ENCODE data around the gene DIPK1B. TPM values are rescaled to one million over a fixed set of nuclear protein-coding genes. Genes with fewer than 3 reads are reported as not detected.

The DIPK1B gene
- total RNA-seq, 1 experiment from 2014 or later = 45.4 TPM

- no peak for TF ChIP-seq USF2 (CRISPR knock-in tag; IDR thresholded peaks at IDR 0.05)
- TF ChIP-seq, protein P1, sequence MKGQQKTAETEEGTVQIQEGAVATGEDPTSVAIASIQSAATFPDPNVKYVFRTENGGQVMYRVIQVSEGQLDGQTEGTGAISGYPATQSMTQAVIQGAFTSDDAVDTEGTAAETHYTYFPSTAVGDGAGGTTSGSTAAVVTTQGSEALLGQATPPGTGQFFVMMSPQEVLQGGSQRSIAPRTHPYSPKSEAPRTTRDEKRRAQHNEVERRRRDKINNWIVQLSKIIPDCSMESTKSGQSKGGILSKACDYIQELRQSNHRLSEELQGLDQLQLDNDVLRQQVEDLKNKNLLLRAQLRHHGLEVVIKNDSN (CRISPR knock-in tag; IDR thresholded peaks at IDR 0.05) = no peak
Observed at GRCh38 chr9:136684339-136684738, 28.0 kb upstream of the DIPK1B start (continued).

- H3K36me3 Mint-ChIP-seq = no peaks in the 10 kb centered on the region
- POLR2A ChIA-PET = no interaction called here
- H3K4me3 Mint-ChIP-seq = no peak overlapping the region
Observed at GRCh38 chr9:136684799-136685198, 27.6 kb upstream of the DIPK1B start.

More at GRCh38 chr9:136684799-136685198, 27.6 kb upstream of the DIPK1B start:
- CTCF ChIA-PET = interaction anchor here (9.6 kb wide), 1 partner anchor 13 kb away, joined by 103 read pairs; no protein-coding TSS in a partner anchor
- ATAC-seq = no peak
- TF ChIP-seq NR2C2 (CRISPR knock-in tag; IDR thresholded peaks at IDR 0.05) (no peak), USF2 (CRISPR knock-in tag; IDR thresholded peaks at IDR 0.05) (no peak), ZMAT4 (CRISPR knock-in tag; IDR thresholded peaks at IDR 0.05) (no peak), ZSCAN18 (CRISPR knock-in tag; IDR thresholded peaks at IDR 0.05) (no peak), ZNF532 (CRISPR knock-in tag; IDR thresholded peaks at IDR 0.05; ENCODE audit: borderline replicate concordance) (no peak), RELA (CRISPR knock-in tag; IDR thresholded peaks at IDR 0.05; ENCODE audit: borderline replicate concordance) (no peak)
- TF ChIP-seq, protein P2, sequence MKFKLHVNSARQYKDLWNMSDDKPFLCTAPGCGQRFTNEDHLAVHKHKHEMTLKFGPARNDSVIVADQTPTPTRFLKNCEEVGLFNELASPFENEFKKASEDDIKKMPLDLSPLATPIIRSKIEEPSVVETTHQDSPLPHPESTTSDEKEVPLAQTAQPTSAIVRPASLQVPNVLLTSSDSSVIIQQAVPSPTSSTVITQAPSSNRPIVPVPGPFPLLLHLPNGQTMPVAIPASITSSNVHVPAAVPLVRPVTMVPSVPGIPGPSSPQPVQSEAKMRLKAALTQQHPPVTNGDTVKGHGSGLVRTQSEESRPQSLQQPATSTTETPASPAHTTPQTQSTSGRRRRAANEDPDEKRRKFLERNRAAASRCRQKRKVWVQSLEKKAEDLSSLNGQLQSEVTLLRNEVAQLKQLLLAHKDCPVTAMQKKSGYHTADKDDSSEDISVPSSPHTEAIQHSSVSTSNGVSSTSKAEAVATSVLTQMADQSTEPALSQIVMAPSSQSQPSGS (CRISPR knock-in tag; IDR thresholded peaks at IDR 0.05; ENCODE audit: borderline replicate concordance, low read depth) = no peak
- TF ChIP-seq, protein P3, sequence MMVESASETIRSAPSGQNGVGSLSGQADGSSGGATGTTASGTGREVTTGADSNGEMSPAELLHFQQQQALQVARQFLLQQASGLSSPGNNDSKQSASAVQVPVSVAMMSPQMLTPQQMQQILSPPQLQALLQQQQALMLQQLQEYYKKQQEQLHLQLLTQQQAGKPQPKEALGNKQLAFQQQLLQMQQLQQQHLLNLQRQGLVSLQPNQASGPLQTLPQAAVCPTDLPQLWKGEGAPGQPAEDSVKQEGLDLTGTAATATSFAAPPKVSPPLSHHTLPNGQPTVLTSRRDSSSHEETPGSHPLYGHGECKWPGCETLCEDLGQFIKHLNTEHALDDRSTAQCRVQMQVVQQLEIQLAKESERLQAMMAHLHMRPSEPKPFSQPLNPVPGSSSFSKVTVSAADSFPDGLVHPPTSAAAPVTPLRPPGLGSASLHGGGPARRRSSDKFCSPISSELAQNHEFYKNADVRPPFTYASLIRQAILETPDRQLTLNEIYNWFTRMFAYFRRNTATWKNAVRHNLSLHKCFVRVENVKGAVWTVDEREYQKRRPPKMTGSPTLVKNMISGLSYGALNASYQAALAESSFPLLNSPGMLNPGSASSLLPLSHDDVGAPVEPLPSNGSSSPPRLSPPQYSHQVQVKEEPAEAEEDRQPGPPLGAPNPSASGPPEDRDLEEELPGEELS (CRISPR knock-in tag; IDR thresholded peaks at IDR 0.05) = no peak
- TF ChIP-seq, protein P4, sequence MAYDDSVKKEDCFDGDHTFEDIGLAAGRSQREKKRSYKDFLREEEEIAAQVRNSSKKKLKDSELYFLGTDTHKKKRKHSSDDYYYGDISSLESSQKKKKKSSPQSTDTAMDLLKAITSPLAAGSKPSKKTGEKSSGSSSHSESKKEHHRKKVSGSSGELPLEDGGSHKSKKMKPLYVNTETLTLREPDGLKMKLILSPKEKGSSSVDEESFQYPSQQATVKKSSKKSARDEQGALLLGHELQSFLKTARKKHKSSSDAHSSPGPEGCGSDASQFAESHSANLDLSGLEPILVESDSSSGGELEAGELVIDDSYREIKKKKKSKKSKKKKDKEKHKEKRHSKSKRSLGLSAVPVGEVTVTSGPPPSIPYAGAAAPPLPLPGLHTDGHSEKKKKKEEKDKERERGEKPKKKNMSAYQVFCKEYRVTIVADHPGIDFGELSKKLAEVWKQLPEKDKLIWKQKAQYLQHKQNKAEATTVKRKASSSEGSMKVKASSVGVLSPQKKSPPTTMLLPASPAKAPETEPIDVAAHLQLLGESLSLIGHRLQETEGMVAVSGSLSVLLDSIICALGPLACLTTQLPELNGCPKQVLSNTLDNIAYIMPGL (CRISPR knock-in tag; IDR thresholded peaks at IDR 0.05) = no peak
- TF ChIP-seq, protein P1 (CRISPR knock-in tag; IDR thresholded peaks at IDR 0.05) = no peak
- TF ChIP-seq, protein P5, sequence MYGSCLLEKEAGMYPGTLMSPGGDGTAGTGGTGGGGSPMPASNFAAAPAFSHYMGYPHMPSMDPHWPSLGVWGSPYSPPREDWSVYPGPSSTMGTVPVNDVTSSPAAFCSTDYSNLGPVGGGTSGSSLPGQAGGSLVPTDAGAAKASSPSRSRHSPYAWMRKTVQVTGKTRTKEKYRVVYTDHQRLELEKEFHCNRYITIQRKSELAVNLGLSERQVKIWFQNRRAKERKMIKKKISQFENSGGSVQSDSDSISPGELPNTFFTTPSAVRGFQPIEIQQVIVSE (CRISPR knock-in tag; IDR thresholded peaks at IDR 0.05; ENCODE audit: borderline replicate concordance) = no peak
- TF ChIP-seq, protein P6, sequence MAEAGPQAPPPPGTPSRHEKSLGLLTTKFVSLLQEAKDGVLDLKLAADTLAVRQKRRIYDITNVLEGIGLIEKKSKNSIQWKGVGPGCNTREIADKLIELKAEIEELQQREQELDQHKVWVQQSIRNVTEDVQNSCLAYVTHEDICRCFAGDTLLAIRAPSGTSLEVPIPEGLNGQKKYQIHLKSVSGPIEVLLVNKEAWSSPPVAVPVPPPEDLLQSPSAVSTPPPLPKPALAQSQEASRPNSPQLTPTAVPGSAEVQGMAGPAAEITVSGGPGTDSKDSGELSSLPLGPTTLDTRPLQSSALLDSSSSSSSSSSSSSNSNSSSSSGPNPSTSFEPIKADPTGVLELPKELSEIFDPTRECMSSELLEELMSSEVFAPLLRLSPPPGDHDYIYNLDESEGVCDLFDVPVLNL (CRISPR knock-in tag; IDR thresholded peaks at IDR 0.05; ENCODE audit: borderline replicate concordance, low read depth) = no peak
- TF ChIP-seq, protein P7, sequence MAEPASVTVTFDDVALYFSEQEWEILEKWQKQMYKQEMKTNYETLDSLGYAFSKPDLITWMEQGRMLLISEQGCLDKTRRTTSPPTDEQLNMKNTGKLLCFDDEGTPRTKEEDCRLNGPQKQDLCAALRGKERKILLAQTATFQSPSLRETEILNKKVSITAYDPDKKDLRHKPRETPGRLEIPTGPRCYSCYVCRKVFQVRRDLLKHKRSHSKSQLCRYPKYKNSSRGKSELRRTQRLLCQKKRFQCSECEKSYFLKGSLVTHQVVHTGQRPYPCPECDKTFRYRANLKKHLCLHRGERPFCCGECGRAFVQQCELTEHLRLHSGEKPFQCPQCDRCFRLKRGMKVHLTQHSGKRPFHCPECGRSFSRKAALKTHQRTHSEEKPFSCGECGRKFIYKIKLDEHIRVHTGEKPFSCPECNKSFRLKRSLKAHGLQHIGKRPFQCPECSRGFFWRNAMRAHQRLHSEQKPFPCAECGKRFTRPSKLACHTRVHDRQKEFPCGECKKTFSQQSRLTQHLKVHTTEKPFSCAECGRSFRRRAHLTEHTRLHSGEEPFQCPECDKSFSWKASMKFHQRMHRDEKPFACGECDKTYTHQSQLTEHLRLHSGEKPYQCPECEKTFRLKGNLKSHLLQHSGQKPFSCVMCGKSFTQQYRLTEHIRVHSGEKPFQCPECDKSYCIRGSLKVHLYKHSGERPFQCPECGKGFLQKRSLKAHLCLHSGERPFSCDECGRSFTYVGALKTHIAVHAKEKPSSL (CRISPR knock-in tag; conservative IDR thresholded peaks at IDR 0.05) = no peak
- no peak overlapping the region for H3K27ac Mint-ChIP-seq
- no peaks in the 10 kb centered on the region; the same call in 1 of the 2 replicates for H3K27me3 Mint-ChIP-seq (ENCODE audit: low read depth)
- peaks cover 9% of the 10 kb centered on the region for H3K4me1 Mint-ChIP-seq
- no peaks in the 10 kb centered on the region for H3K9me3 Mint-ChIP-seq
- DNase-seq (ENCODE audit: low spot score) = no peak
